ENCODE measurements around the gene WDR64. TPM values are rescaled to one million over a fixed set of nuclear protein-coding genes. Genes with fewer than 3 reads are reported as not detected.
"Not testable (repeated sequence)": the region's sequence is repeated elsewhere in the genome, so short reads cannot be mapped to it uniquely, and the experiment has no call there.

WDR64 gene
- total and polyA plus RNA-seq, 2 of the 13 experiments (the other 11 are each of a cell fraction or from before 2014, with no cell fraction given): not detected

GRCh38 chr1:241702442-241703373, 50.6 kb downstream of the WDR64 start (continued):
- TF ChIP-seq ZBTB25 (CRISPR knock-in tag; IDR thresholded peaks at IDR 0.05) (no peak), SALL1 (CRISPR knock-in tag; IDR thresholded peaks at IDR 0.05) (no peak), ZNF629 (CRISPR knock-in tag; conservative IDR thresholded peaks at IDR 0.05) (no peak), ZMAT3 (CRISPR knock-in tag; conservative IDR thresholded peaks at IDR 0.05) (no peak), ARNT (IDR thresholded peaks at IDR 0.05) (no peak)

- CTCF ChIA-PET (ENCODE audit: low intra/inter-chr PET ratio, low total read pairs); H3K9ac ChIP-seq (ENCODE audit: insufficient read depth, low read depth, low read length); H3K79me2 ChIP-seq (ENCODE audit: insufficient read depth, low read length); H3K4me1 ChIP-seq (ENCODE audit: insufficient read depth, low read length); BruUV-seq (replicated peaks); H4K20me1 ChIP-seq (ENCODE audit: insufficient read depth, low read length); POLR2A ChIA-PET; H3K27ac ChIP-seq (ENCODE audit: extremely low read length, insufficient read depth, low read length); ATAC-seq; H3K36me3 ChIP-seq (replicated peaks in 1 of 2; ENCODE audit: control insufficient read depth in 1 of 2, insufficient read depth in 2 of 2, low read length in 2 of 2); H2AFZ ChIP-seq (ENCODE audit: low read length); DNase-seq (ENCODE audit: low spot score); intact Hi-C loops (cut with micrococcal nuclease; ENCODE audit: unreplicated experiment); H3K4me3 ChIP-seq (replicated peaks in 1 of 3; ENCODE audit: insufficient read depth in 1 of 3, low read depth in 2 of 3, low read length in 3 of 3); H3K9me3 ChIP-seq (ENCODE audit: low read length); H3K4me2 ChIP-seq (ENCODE audit: low read depth, low read length); FAIRE-seq; in situ Hi-C loops (cut with HindIII; ENCODE audit: extremely low pct_ligation_motif_present, low pct_unique_long_range_greater_than_20kb); H3K27me3 ChIP-seq (ENCODE audit: control insufficient read depth in 1 of 2, insufficient read depth in 2 of 2, low read length in 2 of 2): not testable (repeated sequence)
- WGBS (ENCODE audit: low lambda C conversion rate): 25% methylated on average over 4 of the region's 4 CpGs
Observed at GRCh38 chr1:241703739-241704138, 51.7 kb downstream of the WDR64 start.

GRCh38 chr1:241706257-241706656, 54.2 kb downstream of the WDR64 start:
- Histone ChIP-seq H3K9ac (ENCODE audit: insufficient read depth, low read depth, low read length) (no peak overlapping the region), H3K4me1 (ENCODE audit: insufficient read depth, low read length) (no peaks in the 10 kb centered on the region), H3K27me3 (ENCODE audit: control insufficient read depth in 1 of 2, insufficient read depth in 2 of 2, low read length in 2 of 2) (no peaks in the 10 kb centered on the region), H3K4me3 (replicated peaks in 1 of 3; ENCODE audit: insufficient read depth in 1 of 3, low read depth in 2 of 3, low read length in 3 of 3) (no peak overlapping the region), H3K79me2 (ENCODE audit: insufficient read depth, low read length) (no peaks in the 10 kb centered on the region), H3K36me3 (replicated peaks in 1 of 2; ENCODE audit: control insufficient read depth in 1 of 2, insufficient read depth in 2 of 2, low read length in 2 of 2) (no peaks in the 10 kb centered on the region), H3K9me3 (ENCODE audit: low read length) (no peaks in the 10 kb centered on the region), H4K20me1 (ENCODE audit: insufficient read depth, low read length) (no peaks in the 10 kb centered on the region), H2AFZ (ENCODE audit: low read length) (no peak overlapping the region), H3K27ac (ENCODE audit: extremely low read length, insufficient read depth, low read length) (no peak overlapping the region), H3K4me2 (ENCODE audit: low read depth, low read length) (no peak overlapping the region)
- BruUV-seq (replicated peaks): no TSS peak
- intact Hi-C loops (cut with micrococcal nuclease; ENCODE audit: unreplicated experiment): no loop called here
- FAIRE-seq (no peak), DNase-seq (ENCODE audit: low spot score) (no peak), ATAC-seq (no peak)
- ChIA-PET POLR2A (no interaction called here), CTCF (ENCODE audit: low intra/inter-chr PET ratio, low total read pairs) (no interaction called here)
- in situ Hi-C loops (cut with HindIII; ENCODE audit: extremely low pct_ligation_motif_present, low pct_unique_long_range_greater_than_20kb): no loop called here
- WGBS (ENCODE audit: low lambda C conversion rate): 19% methylated on average over 2 of the region's 2 CpGs
- TF ChIP-seq ZSCAN22 (CRISPR knock-in tag; IDR thresholded peaks at IDR 0.05) (no peak), DPF2 (CRISPR knock-in tag; IDR thresholded peaks at IDR 0.05; ENCODE audit: borderline replicate concordance, low read depth) (no peak), ATF7 (IDR thresholded peaks at IDR 0.05) (no peak), ATF7 (CRISPR knock-in tag; IDR thresholded peaks at IDR 0.05) (no peak), FOXO1 (CRISPR knock-in tag; IDR thresholded peaks at IDR 0.05) (no peak), ZKSCAN1 (IDR thresholded peaks at IDR 0.05; ENCODE audit: low read length) (no peak)
- TF ChIP-seq, protein P1, sequence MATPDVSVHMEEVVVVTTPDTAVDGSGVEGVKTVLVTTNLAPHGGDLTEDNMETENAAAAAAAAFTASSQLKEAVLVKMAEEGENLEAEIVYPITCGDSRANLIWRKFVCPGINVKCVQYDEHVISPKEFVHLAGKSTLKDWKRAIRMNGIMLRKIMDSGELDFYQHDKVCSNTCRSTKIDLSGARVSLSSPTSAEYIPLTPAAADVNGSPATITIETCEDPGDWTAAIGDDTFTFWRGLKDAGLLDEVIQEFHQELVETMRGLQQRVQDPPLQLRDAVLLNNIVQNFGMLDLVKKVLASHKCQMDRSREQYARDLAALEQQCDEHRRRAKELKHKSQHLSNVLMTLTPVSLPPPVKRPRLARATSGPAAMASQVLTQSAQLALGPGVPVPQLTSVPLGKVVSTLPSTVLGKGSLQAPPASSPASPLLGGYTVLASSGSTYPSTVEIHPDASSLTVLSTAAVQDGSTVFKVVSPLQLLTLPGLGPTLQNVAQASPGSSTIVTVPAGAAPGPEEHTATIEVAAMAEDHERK (CRISPR knock-in tag; IDR thresholded peaks at IDR 0.05; ENCODE audit: low read depth): no peak
